ENCODE data around the gene GTF2A1. TPM values are rescaled to one million over a fixed set of nuclear protein-coding genes. Genes with fewer than 3 reads are reported as not detected.

The GTF2A1 gene
- total RNA-seq, 1 experiment from 2014 or later, result 49.0 TPM

DNA sequence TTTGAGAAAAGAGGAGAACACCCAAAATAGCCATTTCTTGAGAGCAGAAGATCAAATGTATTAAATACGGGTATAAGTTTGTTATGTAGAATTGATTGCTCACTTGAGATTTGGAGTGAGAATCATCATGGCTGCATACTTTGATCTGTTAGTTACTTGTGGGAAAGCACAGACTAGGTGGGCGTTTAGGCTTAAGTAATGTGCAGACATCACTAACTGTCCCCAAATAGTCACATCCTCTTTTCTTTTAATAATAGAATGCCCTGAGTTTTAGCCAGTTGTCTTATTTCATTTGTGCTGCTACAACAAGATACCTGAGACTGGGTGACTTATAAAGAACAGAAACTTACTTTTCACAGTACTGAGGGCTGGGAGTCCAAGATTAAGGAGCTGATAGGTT, 14.3 kb upstream of the GTF2A1 start (continued):
- TF ChIP-seq, protein P1, sequence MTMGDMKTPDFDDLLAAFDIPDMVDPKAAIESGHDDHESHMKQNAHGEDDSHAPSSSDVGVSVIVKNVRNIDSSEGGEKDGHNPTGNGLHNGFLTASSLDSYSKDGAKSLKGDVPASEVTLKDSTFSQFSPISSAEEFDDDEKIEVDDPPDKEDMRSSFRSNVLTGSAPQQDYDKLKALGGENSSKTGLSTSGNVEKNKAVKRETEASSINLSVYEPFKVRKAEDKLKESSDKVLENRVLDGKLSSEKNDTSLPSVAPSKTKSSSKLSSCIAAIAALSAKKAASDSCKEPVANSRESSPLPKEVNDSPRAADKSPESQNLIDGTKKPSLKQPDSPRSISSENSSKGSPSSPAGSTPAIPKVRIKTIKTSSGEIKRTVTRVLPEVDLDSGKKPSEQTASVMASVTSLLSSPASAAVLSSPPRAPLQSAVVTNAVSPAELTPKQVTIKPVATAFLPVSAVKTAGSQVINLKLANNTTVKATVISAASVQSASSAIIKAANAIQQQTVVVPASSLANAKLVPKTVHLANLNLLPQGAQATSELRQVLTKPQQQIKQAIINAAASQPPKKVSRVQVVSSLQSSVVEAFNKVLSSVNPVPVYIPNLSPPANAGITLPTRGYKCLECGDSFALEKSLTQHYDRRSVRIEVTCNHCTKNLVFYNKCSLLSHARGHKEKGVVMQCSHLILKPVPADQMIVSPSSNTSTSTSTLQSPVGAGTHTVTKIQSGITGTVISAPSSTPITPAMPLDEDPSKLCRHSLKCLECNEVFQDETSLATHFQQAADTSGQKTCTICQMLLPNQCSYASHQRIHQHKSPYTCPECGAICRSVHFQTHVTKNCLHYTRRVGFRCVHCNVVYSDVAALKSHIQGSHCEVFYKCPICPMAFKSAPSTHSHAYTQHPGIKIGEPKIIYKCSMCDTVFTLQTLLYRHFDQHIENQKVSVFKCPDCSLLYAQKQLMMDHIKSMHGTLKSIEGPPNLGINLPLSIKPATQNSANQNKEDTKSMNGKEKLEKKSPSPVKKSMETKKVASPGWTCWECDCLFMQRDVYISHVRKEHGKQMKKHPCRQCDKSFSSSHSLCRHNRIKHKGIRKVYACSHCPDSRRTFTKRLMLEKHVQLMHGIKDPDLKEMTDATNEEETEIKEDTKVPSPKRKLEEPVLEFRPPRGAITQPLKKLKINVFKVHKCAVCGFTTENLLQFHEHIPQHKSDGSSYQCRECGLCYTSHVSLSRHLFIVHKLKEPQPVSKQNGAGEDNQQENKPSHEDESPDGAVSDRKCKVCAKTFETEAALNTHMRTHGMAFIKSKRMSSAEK (CRISPR knock-in tag; IDR thresholded peaks at IDR 0.05; ENCODE audit: borderline replicate concordance), result no peak
- TF ChIP-seq, protein P2, sequence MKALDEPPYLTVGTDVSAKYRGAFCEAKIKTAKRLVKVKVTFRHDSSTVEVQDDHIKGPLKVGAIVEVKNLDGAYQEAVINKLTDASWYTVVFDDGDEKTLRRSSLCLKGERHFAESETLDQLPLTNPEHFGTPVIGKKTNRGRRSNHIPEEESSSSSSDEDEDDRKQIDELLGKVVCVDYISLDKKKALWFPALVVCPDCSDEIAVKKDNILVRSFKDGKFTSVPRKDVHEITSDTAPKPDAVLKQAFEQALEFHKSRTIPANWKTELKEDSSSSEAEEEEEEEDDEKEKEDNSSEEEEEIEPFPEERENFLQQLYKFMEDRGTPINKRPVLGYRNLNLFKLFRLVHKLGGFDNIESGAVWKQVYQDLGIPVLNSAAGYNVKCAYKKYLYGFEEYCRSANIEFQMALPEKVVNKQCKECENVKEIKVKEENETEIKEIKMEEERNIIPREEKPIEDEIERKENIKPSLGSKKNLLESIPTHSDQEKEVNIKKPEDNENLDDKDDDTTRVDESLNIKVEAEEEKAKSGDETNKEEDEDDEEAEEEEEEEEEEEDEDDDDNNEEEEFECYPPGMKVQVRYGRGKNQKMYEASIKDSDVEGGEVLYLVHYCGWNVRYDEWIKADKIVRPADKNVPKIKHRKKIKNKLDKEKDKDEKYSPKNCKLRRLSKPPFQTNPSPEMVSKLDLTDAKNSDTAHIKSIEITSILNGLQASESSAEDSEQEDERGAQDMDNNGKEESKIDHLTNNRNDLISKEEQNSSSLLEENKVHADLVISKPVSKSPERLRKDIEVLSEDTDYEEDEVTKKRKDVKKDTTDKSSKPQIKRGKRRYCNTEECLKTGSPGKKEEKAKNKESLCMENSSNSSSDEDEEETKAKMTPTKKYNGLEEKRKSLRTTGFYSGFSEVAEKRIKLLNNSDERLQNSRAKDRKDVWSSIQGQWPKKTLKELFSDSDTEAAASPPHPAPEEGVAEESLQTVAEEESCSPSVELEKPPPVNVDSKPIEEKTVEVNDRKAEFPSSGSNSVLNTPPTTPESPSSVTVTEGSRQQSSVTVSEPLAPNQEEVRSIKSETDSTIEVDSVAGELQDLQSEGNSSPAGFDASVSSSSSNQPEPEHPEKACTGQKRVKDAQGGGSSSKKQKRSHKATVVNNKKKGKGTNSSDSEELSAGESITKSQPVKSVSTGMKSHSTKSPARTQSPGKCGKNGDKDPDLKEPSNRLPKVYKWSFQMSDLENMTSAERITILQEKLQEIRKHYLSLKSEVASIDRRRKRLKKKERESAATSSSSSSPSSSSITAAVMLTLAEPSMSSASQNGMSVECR (CRISPR knock-in tag; IDR thresholded peaks at IDR 0.05; ENCODE audit: borderline replicate concordance), result no peak
- TF ChIP-seq ZNF317 (CRISPR knock-in tag; IDR thresholded peaks at IDR 0.05; ENCODE audit: borderline replicate concordance, low read depth), result no peak
- TF ChIP-seq, protein P3, sequence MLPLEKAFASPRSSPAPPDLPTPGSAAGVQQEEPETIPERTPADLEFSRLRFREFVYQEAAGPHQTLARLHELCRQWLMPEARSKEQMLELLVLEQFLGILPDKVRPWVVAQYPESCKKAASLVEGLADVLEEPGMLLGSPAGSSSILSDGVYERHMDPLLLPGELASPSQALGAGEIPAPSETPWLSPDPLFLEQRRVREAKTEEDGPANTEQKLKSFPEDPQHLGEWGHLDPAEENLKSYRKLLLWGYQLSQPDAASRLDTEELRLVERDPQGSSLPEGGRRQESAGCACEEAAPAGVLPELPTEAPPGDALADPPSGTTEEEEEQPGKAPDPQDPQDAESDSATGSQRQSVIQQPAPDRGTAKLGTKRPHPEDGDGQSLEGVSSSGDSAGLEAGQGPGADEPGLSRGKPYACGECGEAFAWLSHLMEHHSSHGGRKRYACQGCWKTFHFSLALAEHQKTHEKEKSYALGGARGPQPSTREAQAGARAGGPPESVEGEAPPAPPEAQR (CRISPR knock-in tag; IDR thresholded peaks at IDR 0.05), result no peak
- TF ChIP-seq, protein P4, sequence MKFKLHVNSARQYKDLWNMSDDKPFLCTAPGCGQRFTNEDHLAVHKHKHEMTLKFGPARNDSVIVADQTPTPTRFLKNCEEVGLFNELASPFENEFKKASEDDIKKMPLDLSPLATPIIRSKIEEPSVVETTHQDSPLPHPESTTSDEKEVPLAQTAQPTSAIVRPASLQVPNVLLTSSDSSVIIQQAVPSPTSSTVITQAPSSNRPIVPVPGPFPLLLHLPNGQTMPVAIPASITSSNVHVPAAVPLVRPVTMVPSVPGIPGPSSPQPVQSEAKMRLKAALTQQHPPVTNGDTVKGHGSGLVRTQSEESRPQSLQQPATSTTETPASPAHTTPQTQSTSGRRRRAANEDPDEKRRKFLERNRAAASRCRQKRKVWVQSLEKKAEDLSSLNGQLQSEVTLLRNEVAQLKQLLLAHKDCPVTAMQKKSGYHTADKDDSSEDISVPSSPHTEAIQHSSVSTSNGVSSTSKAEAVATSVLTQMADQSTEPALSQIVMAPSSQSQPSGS (CRISPR knock-in tag; IDR thresholded peaks at IDR 0.05; ENCODE audit: borderline replicate concordance, low read depth), result no peak
- TF ChIP-seq RORB (CRISPR knock-in tag; IDR thresholded peaks at IDR 0.05), result no peak
- TF ChIP-seq, protein P5, sequence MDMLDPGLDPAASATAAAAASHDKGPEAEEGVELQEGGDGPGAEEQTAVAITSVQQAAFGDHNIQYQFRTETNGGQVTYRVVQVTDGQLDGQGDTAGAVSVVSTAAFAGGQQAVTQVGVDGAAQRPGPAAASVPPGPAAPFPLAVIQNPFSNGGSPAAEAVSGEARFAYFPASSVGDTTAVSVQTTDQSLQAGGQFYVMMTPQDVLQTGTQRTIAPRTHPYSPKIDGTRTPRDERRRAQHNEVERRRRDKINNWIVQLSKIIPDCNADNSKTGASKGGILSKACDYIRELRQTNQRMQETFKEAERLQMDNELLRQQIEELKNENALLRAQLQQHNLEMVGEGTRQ (CRISPR knock-in tag; IDR thresholded peaks at IDR 0.05), result no peak

DNA sequence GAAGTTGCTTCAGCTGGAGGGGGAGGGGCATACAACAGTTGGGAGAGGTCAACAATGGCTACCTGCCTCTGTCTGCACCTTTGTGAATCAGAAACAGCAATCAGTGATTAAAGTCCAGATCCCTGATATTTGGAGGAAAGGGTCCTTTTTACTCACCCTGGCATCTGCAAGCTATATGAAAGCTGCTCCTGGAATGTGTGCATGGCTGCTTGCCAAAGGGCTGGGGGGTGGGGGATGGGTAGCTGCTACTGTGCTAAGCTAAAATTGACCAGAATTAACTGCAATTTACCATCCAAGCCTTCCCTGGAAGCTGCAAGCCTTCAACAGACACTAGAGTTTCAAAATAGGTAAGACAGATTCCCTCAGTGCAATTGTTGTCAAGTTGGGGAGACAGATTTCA, 13.5 kb upstream of the GTF2A1 start:
- no peak for DNase-seq (ENCODE audit: low spot score)
- TF ChIP-seq ESRRA (CRISPR knock-in tag; IDR thresholded peaks at IDR 0.05; ENCODE audit: borderline replicate concordance) (no peak), ZNF317 (CRISPR knock-in tag; IDR thresholded peaks at IDR 0.05; ENCODE audit: borderline replicate concordance, low read depth) (no peak), NR1H2 (CRISPR knock-in tag; IDR thresholded peaks at IDR 0.05) (no peak), ZNF423 (CRISPR knock-in tag; IDR thresholded peaks at IDR 0.05) (no peak), HMGA2 (CRISPR knock-in tag; IDR thresholded peaks at IDR 0.05) (no peak), GABPB1 (CRISPR knock-in tag; IDR thresholded peaks at IDR 0.05) (no peak)
- TF ChIP-seq, protein P6, sequence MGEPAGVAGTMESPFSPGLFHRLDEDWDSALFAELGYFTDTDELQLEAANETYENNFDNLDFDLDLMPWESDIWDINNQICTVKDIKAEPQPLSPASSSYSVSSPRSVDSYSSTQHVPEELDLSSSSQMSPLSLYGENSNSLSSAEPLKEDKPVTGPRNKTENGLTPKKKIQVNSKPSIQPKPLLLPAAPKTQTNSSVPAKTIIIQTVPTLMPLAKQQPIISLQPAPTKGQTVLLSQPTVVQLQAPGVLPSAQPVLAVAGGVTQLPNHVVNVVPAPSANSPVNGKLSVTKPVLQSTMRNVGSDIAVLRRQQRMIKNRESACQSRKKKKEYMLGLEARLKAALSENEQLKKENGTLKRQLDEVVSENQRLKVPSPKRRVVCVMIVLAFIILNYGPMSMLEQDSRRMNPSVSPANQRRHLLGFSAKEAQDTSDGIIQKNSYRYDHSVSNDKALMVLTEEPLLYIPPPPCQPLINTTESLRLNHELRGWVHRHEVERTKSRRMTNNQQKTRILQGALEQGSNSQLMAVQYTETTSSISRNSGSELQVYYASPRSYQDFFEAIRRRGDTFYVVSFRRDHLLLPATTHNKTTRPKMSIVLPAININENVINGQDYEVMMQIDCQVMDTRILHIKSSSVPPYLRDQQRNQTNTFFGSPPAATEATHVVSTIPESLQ (CRISPR knock-in tag; IDR thresholded peaks at IDR 0.05), result no peak
- TF ChIP-seq, protein P7, sequence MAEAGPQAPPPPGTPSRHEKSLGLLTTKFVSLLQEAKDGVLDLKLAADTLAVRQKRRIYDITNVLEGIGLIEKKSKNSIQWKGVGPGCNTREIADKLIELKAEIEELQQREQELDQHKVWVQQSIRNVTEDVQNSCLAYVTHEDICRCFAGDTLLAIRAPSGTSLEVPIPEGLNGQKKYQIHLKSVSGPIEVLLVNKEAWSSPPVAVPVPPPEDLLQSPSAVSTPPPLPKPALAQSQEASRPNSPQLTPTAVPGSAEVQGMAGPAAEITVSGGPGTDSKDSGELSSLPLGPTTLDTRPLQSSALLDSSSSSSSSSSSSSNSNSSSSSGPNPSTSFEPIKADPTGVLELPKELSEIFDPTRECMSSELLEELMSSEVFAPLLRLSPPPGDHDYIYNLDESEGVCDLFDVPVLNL (CRISPR knock-in tag; IDR thresholded peaks at IDR 0.05; ENCODE audit: borderline replicate concordance, low read depth), result no peak
- TF ChIP-seq, protein P8, sequence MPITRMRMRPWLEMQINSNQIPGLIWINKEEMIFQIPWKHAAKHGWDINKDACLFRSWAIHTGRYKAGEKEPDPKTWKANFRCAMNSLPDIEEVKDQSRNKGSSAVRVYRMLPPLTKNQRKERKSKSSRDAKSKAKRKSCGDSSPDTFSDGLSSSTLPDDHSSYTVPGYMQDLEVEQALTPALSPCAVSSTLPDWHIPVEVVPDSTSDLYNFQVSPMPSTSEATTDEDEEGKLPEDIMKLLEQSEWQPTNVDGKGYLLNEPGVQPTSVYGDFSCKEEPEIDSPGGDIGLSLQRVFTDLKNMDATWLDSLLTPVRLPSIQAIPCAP (CRISPR knock-in tag; IDR thresholded peaks at IDR 0.05), result no peak
- Mint-ChIP-seq H3K4me1 (peaks cover 11% of the 10 kb centered on the region), H3K27me3 (ENCODE audit: low read depth) (no peaks in the 10 kb centered on the region; the same call in none of the 2 replicates), H3K27ac (no peak overlapping the region), H3K4me3 (no peak overlapping the region), H3K36me3 (peaks cover 6% of the 10 kb centered on the region), H3K9me3 (peaks cover 37% of the 10 kb centered on the region)
- POLR2A ChIA-PET, result interaction anchor here (1.2 kb wide), 1 partner anchor 15 kb away, joined by 3 read pairs; no protein-coding TSS in a partner anchor
- CTCF ChIA-PET, result interaction anchor here (1.1 kb wide), 1 partner anchor 18 kb away, joined by 3 read pairs; no protein-coding TSS in a partner anchor
- no peak for ATAC-seq
